Smooth muscle cell (in vitro differentiated cells): Measurements from ENCODE around the gene YIF1B. TPM values are rescaled to one million over a fixed set of nuclear protein-coding genes. Genes with fewer than 3 reads are reported as not detected.

Experiments
- DNase-seq: peaks from one replicate; lab custom pipeline; 2025; ENCODE audit not compliant: unreplicated experiment; lab: John Stamatoyannopoulos, UW
- H2AFZ ChIP-seq: fragments of 200-600 bp; sonication (generic); 2 replicates; pipeline ENCODE4 v1.6.0; 2016; ENCODE audit warnings: antibody characterized with exemption, low read depth, mild to moderate bottlenecking
- H3F3A ChIP-seq: fragments of 200-600 bp; sonication (generic); 2 replicates; pipeline ENCODE4 v1.6.0; 2017; ENCODE audit warnings: antibody characterized with exemption, low read depth
- H3K27ac ChIP-seq: fragments of 200-600 bp; sonication (generic); 2 replicates; pipeline ENCODE4 v1.5.1; 2016; ENCODE audit warnings: low read depth, mild to moderate bottlenecking
- H3K27me3 ChIP-seq: fragments of 200-600 bp; sonication (generic); 2 replicates; pipeline ENCODE4 v1.6.1; 2016; ENCODE audit warnings: low read depth, mild to moderate bottlenecking
- H3K36me3 ChIP-seq: fragments of 200-600 bp; sonication (generic); 2 replicates; pipeline ENCODE4 v1.5.1; 2016; ENCODE audit warnings: low read depth
- H3K4me1 ChIP-seq: fragments of 200-600 bp; sonication (generic); 2 replicates; pipeline ENCODE4 v1.5.1; 2016; ENCODE audit warnings: low read depth
- H3K4me2 ChIP-seq: fragments of 200-600 bp; sonication (generic); 2 replicates; pipeline ENCODE4 v1.6.0; 2016; ENCODE audit warnings: mild to moderate bottlenecking
- H3K4me3 ChIP-seq: fragments of 200-600 bp; sonication (generic); 2 replicates; pipeline ENCODE4 v1.5.1; 2016; ENCODE audit warnings: mild to moderate bottlenecking
- H3K79me2 ChIP-seq: fragments of 200-600 bp; sonication (generic); 2 replicates; pipeline ENCODE4 v1.6.0; 2016; ENCODE audit warnings: low read depth, mild to moderate bottlenecking
- H3K9ac ChIP-seq: fragments of 200-600 bp; sonication (generic); 2 replicates; pipeline ENCODE4 v1.6.0; 2016; ENCODE audit warnings: low read depth
- H3K9me3 ChIP-seq: fragments of 200-600 bp; sonication (generic); replicated peaks from 2 replicates; pipeline ENCODE4 v1.5.1; 2016; ENCODE audit warnings: low read depth
- H4K20me1 ChIP-seq: fragments of 200-600 bp; sonication (generic); 2 replicates; pipeline ENCODE4 v1.6.0; 2016; ENCODE audit warnings: low read depth
- CTCF ChIP-seq: fragments of 200-600 bp; sonication (generic); IDR thresholded peaks from 2 replicates; pipeline ENCODE4 v1.5.1; 2017; ENCODE audit warnings: borderline replicate concordance, mild to moderate bottlenecking, antibody characterized with exemption; ENCODE audit not compliant: insufficient read depth, poor library complexity, severe bottlenecking
- WGBS: methylation state at CpG from one replicate; pipeline ENCODE4 v1.1.7; 2016; ENCODE audit warnings: low lambda C conversion rate; 5-methylcytosine and 5-hydroxymethylcytosine counted together
- polyA plus RNA-seq: library from polyadenylated mRNA; unstranded; fragments of >200 nt; fragmentation: Nextera tagmentation; extraction: Ambion mirVana; gene quantifications from 2 replicates; pipeline ENCODE4 v1.2.1, GENCODE V29; 2016
- total RNA-seq: library from RNA; depleted of rRNA; stranded (reverse); fragments of >200 nt; gene quantifications from 2 replicates; pipeline ENCODE4 v1.2.3, GENCODE V29; 2014

The YIF1B gene
- total and polyA plus RNA-seq, 2 experiments from 2014 or later = 80.1 to 216 TPM

GRCh38 chr19:38283271-38283670 lies 32.5 kb downstream of the YIF1B start:
- Histone ChIP-seq H3K4me1 (peaks cover 5% of the 10 kb centered on the region), H3K9ac (no peak overlapping the region), H3K27me3 (no peaks in the 10 kb centered on the region), H3K79me2 (peaks cover 29% of the 10 kb centered on the region), H3K4me3 (no peak overlapping the region), H3K36me3 (no peaks in the 10 kb centered on the region), H3K4me2 (no peak overlapping the region), H3K9me3 (no peaks in the 10 kb centered on the region), H4K20me1 (peaks cover 40% of the 10 kb centered on the region), H3F3A (peaks cover 9% of the 10 kb centered on the region), H2AFZ (no peak overlapping the region), H3K27ac (no peak overlapping the region)
- 91% methylated on average over 8 of the region's 8 CpGs for WGBS
- TF ChIP-seq CTCF = no peak
- no peak for DNase-seq

- no peak overlapping the region for H3K27ac ChIP-seq
- H3K79me2 ChIP-seq = peaks cover 29% of the 10 kb centered on the region
- no peaks in the 10 kb centered on the region for H3K36me3 ChIP-seq
- TF ChIP-seq CTCF = no peak
- H3K4me1 ChIP-seq = peaks cover 9% of the 10 kb centered on the region
- peaks cover 50% of the 10 kb centered on the region for H4K20me1 ChIP-seq
- no peak overlapping the region for H3K4me3 ChIP-seq
- H2AFZ ChIP-seq = no peak overlapping the region
- DNase-seq = no peak
- H3K9ac ChIP-seq = no peak overlapping the region
- H3K9me3 ChIP-seq = no peaks in the 10 kb centered on the region
- H3K4me2 ChIP-seq = no peak overlapping the region
- 78% methylated on average over 7 of the region's 7 CpGs for WGBS
- no peaks in the 10 kb centered on the region for H3K27me3 ChIP-seq
- peaks cover 19% of the 10 kb centered on the region for H3F3A ChIP-seq
Measured at GRCh38 chr19:38281811-38282566, 33.8 kb downstream of the YIF1B start.

- no peak overlapping the region for H3K27ac ChIP-seq
- no peak overlapping the region for H3K4me3 ChIP-seq
- no peak for TF ChIP-seq CTCF
- WGBS = 92% methylated on average over 17 of the region's 17 CpGs
- DNase-seq = no peak
- H3K9ac ChIP-seq = no peak overlapping the region
- H3K79me2 ChIP-seq = peaks cover 30% of the 10 kb centered on the region
- H4K20me1 ChIP-seq = peaks cover 50% of the 10 kb centered on the region
- H3K36me3 ChIP-seq = no peaks in the 10 kb centered on the region
- H3K9me3 ChIP-seq = no peaks in the 10 kb centered on the region
- no peak overlapping the region for H2AFZ ChIP-seq
- H3K4me2 ChIP-seq = no peak overlapping the region
- no peaks in the 10 kb centered on the region for H3K27me3 ChIP-seq
- H3F3A ChIP-seq = peaks cover 26% of the 10 kb centered on the region
- peaks cover 9% of the 10 kb centered on the region for H3K4me1 ChIP-seq
Measured at GRCh38 chr19:38280030-38280921, 35.5 kb downstream of the YIF1B start.
